Measurements from ENCODE around the gene LSM3.

Gene LSM3

GRCh38 chr3:14158370-14158769 lies 20.2 kb upstream of the LSM3 start:
- no peak for DNase-seq

DNA sequence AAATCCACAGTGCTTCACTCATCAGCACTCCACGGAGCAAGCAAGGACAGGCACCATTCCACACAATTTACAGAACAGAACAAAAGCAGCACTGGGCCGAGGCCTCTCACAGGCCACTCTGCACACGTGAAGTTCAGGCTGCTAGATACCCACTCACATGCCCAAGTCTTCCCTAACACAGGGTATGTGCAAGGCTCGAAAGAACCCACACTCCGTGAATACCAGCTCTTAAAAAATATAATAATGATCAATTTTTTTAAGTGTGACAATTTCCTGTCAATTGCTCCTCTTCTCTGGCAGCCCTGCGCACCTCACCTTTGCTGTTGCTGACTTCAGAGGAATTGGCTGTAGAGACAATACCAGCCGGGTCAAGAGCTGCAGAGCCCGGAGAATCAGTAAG lies 19.2 kb upstream of the LSM3 start:
- DNase-seq = no peak

GRCh38 chr3:14161282-14161681 lies 17.3 kb upstream of the LSM3 start:
- no peak for DNase-seq

DNA sequence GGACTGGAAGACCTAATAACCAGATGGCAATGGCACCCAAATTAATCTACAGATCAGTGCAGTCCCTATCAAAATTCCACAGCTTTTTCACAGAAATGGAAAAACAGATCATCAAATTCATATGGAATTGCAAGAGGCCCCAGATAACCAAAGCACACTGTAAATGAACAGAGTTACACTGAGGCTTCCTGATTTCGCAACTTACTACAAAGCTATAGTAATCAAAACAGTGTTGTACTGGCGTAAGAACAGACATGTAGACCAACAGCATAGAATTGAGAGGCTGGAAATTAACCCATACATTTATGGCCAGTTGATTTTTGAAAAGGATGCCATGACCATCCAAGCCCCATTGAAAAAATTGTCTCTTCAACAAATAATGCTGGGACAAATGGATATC lies 16.4 kb upstream of the LSM3 start:
- no peak for DNase-seq

- no peak for DNase-seq
Measured at GRCh38 chr3:14166877-14167603, 11.6 kb upstream of the LSM3 start.

DNA sequence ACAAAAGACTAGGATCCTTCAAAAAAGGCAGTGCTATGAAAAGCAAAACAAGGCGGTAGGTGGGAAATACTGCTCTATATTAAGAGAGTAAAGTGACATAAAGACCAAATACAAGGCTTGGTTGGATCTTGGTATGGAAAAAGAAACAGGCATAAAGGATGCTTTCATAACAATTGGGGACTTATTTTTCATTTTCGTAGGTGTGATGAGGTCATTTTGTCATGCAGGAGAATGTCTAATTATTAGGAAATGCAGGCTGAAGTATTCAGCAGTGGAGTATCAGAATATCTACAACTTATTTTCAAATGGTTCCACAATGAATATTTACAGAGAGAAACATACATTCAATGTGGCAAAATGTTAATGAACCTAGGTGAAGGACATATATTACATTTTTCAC lies 9.2 kb upstream of the LSM3 start:
- DNase-seq = no peak

- no peak for DNase-seq
Measured at GRCh38 chr3:14169871-14170270, 8.7 kb upstream of the LSM3 start.

DNA sequence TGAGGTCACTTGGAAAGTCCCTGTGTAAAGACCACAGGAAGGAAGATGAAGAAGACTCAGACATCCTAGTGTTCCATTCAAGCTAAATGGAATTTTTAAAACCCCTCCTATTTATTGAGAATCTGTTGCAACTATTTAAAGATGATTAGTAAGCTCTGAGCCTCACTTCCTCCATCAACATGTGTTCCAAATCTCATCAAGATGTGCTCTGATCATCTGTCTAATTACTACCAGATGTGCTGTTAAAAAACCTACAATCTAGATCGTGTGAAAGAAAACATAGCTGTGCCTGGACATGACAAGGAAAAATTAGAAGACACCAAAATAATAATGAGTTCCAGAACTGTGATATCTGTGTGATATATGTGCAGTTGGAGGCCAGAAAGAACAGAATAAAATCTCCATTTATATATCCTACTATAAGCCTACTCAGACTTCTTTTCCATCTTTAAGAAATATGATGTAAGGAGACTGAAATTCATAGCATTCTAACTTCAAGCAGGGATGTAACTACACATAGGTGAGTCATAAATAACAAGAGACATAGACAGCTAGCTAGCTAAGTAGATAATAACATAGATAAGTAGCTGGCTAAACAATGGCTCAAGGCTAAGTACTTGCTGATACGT lies 8.0 kb upstream of the LSM3 start:
- DNase-seq = no peak

DNA sequence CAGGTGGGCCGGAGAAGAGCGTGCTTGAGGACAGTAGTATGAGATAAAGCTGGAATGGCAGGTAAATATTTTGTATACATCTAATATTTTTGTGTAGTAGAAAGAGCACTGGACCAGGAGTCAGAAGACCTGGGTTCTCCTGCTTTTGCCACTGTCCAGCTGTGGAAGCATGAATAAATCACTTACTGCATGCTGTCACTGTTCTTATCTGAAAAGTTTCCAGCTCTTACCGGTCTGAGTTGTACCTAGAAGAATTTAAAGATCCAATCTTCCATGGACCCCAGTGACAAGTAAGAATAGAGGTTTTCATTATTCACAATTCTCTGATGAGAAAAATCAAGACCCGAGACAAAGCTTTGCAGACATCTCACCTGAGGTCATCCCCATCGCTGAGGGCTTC lies 6.1 kb upstream of the LSM3 start:
- DNase-seq = no peak

GRCh38 chr3:14174483-14174882 lies 4.1 kb upstream of the LSM3 start:
- no peak for DNase-seq

DNA sequence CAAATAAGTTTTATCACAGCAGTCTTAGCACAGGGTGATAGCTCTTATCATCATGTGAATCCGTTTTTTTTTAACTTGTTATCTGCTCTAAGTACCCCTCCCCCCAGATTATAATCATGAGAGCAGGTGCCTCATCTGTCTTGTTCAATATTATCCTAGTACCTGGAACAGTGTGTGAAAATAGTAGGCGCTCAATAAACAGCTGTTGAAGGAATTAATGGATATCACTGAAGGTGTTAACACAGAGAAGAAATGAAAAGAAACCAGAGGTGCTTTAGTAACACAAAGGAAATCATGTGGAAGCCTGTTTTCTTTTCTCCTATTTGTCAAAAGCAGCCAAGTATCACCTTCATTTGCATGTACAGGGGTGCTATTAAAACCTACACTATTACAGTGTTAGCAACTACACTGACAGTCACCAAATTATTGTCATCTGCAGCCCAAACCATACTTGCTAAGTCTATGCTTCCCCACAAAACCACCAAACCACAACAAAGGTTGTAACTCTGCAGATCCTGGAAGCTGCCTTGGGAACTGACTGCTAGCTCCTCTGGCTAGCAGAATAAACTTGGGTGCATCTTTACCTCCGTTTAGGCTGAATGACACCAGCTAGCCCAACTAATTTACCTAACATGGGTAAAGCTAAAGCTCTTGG lies 3.1 kb upstream of the LSM3 start:
- peak; percentile 17 for DNase-seq

GRCh38 chr3:14177580-14178246 lies 904 bp upstream of the LSM3 start:
- DNase-seq = no peak

DNA sequence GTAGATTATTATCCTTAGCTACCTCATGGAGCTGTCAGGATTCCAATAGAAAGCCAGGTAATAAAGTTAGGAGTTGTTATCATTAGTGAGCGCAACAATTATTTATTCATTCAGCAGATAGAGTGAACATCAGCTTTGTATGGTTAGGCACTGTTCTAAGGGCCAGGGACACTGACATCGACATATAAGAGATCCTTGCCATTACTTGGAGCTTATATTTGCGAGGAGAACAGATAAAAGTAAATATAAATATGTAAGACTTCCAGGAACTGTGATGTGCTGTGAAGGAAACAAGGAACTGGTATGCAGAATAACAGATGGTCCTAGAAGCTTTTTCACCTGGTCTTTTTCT lies 473 bp downstream of the LSM3 start:
- DNase-seq = no peak

GRCh38 chr3:14179795-14180194 lies 1.2 kb downstream of the LSM3 start:
- DNase-seq = no peak

- no peak for DNase-seq
Measured at GRCh38 chr3:14181253-14181652, 2.6 kb downstream of the LSM3 start.

DNA sequence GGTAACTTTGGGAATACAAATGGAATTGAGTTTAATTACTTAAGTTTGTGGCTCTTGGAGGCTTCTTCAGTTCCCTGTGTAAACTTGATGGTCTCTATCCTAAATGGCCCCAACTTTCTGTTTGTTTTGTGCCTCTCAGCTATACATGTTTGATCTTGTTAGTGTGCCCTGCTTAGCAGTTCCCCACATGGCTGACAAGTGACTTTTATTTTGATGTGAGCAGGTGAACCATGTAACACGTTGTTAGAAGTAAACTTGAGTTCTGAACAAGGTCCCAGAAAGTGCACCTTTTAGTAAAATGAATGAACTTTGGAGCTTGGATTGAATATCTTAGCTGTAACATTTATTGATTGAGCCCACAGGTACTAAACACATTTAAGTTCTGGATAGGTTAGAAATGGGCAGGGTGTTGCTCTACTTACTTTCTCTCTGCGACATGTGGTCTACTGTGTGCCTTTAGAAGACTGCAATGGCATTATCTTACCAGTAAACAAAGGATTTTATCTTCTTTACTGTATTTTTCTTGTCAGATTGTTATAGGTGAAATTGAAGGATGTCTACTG lies 4.5 kb downstream of the LSM3 start:
- no peak for DNase-seq

GRCh38 chr3:14186854-14187458 lies 8.3 kb downstream of the LSM3 start:
- no peak for DNase-seq

- DNase-seq = no peak
Measured at GRCh38 chr3:14188041-14188754, 9.6 kb downstream of the LSM3 start.

- DNase-seq = no peak
Measured at GRCh38 chr3:14194865-14195264, 16.2 kb downstream of the LSM3 start.

DNA sequence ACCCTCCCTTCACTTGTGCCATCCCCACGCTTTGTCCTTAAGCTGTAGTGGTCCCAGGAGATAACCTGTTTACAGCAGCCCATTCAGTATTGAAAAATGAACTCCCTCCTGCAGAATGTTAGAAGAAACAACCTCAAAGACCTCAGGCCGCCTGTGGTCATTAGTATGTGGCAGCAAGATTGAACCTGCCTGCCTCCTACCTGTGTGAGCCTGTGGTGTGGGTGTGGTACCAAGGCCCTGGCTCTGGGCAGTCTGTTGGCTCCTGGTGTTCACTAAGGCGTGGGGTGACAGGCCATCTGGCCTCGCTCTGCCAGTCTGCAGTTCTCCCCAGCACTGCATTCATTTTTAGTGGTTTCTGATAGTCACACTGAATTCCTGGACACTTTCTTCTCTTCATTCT lies 21.0 kb downstream of the LSM3 start:
- DNase-seq = no peak

DNA sequence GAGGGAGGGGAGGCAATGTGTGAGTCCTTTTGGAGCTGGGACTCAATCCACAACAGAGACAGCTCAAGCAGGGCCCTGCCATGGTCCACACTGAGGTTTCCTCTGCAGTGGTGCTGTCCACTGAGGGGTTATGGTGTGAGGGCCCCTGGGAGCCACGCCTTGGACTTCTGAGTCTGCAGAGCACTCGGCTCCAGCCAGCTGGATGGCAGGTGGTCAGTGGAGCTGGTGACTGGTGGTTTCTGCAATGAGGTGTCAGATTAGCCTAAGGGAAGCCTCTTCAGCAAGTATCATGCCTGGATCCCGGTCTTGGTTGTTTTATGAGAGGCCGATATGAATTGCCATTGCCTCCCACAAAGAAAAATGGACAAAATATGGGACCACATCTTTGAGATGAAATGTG lies 21.7 kb downstream of the LSM3 start:
- no peak for DNase-seq

- DNase-seq = no peak
Measured at GRCh38 chr3:14200841-14201240, 22.2 kb downstream of the LSM3 start.
